HG02885 (cell line): ENCODE results near the gene TEFM.
A peak's percentile ranks its signal among the peaks of the same experiment; 100 is the strongest.
"Not testable (repeated sequence)": the region's sequence is repeated elsewhere in the genome, so short reads cannot be mapped to it uniquely, and the experiment has no call there.

ENCODE experiments used
- ATAC-seq: cut with Tn5 transposase; IDR thresholded peaks from one replicate; pipeline ENCODE4 v1.9.1; 2021; ENCODE audit warnings: mild to moderate bottlenecking; ENCODE audit not compliant: unreplicated experiment, poor library complexity

Gene TEFM

DNA sequence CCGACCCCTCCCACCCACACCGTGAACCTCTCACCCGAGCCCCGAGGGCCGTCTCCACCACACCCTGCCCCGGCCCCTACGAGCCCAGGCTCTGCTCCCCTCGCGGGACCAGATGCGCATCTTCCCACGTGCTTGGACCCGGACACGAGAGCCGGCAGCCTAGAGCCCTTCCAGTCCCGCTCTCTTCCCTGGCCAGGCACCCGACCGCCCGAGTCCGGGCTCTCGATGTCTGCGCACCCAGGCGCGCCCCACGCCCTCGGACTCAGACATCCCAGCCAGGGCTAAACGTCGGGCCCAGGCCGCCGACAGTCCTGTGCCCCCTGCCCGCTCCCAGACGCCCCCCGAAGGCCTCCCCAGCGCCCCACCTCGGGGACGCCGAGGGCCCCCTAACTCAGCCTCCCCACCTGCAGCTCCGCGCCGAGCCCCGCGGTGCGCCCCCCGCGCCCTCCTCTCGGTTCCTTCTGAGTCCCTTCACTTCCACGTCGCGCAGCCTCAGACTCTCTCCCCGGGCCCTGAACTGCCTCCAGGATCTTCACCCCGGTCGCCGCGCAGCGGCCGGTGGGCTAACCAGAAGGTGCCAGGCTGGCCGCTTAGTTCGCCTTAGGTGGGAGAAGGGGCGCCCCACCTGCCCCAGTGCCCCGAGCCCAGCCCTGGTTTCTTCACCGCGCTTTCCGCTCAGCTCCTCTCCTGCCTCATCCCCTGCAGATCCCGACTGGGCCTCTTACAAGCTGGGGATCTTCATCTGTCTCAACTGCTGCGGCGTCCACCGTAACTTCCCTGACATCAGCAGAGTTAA, 16.4 kb upstream of the TEFM start:
- ATAC-seq: no peak

DNA sequence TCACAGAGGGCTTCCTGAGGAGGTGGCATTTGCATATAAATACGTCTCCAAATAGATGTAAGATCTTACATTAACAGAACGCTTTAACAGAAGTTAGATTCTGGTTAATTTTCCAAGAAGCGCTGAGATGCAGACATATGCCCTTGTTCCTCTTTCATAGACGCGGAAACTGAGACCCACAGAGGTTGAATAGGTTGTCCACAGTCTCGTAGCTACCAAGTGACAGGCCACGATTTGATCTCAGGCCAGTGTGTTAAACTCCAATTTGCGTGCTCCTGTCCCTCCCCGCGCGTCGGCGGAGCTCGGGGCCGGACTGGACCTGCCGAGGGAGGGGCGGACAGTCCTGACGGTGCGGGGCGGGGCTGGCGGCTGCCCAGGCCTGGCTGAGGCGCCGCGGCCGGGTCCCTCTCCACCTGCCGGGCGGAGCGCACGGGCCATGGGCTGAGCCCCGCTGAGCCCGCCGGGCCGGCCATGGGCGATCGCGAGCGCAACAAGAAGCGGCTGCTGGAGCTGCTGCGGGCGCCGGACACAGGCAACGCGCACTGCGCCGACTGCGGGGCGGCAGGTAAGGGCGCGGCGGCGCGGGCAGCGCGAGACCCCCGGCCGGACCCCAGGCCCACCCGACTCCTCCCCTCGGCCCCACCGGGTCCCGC, 15.6 kb upstream of the TEFM start, which contains the start of gene ADAP2:
ADAP2 (plus strand) TSS at position 402 of the 653 bp plus-strand sequence; CDS start at position 472, 70 bp downstream.
- peak; percentile 54 for ATAC-seq

DNA sequence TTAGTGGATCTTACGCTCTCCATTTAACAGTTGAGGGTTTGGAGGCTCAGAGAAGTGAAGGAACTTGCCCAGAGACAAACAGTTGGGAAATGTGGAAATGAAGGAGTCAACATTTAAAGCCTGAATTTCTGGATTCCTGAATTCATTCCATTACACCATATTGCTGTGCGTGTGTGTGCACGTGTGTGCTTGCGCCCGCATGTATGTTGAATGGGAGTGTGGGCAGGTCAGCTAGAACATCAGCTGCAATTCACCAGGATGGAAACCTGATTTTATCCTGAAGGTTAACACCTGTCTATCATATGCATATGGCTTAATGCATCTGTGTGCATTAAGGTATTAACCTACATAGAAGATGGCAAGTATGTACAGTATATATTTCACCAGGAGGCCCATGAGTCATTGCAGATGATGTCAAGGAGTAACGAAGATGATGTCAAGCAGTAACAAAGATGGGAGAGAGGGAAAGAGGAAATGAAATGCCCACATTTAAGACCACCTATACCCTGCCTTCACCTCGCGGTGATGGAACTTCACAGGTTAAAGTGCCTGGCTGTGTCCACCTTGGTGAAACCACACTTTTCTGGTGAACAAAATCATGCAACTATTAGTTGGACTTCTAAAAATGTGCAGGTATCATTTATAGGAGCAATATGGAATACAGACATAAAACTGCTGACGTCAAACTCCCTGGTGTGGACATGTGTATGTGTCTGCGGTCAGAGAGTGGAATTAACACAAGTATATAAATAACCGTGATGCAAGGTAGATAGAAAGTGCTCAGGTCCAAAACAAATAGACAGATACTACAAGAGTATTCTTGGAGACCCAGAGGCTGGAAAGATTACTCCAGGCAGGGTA, 14.9 kb upstream of the TEFM start:
- no peak for ATAC-seq

DNA sequence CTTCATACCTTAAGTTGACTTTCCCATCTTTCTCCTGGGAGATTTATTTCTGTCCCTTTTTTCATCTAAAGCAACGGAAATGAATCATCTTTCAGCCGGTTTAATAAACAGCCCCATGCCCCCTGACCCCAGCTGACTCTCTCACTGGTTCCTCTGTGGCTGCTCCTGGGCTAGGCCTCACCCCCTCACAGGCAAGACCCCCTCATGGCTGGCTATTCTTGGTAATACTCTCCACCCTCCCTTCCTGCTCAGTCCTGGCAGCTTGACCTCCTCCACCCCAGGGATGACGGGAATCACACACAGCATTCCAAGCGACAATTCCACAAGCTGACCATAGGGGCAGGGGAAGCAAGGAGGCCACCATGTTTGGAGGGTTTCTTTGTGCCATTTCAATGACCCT, 14.2 kb upstream of the TEFM start:
- no peak for ATAC-seq

DNA sequence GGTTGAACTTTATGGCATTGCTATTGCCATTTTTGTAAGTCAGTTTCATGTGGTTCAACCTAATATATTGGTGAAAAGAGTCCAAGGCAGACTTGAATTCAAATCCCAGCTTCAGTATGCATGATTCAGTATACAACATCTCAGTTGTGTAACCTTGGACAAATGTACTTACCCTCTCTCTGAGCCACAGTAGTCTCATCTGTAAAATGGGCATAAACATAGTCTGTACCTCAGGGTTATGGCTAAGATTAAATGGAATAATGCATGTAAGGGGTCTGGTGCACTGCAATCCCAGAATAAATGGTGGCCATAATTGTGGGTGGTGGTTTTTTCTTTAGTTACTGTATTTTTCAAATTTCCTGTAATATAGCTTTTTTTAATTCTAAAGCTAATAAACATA, 11.0 kb upstream of the TEFM start:
- ATAC-seq: no peak

DNA sequence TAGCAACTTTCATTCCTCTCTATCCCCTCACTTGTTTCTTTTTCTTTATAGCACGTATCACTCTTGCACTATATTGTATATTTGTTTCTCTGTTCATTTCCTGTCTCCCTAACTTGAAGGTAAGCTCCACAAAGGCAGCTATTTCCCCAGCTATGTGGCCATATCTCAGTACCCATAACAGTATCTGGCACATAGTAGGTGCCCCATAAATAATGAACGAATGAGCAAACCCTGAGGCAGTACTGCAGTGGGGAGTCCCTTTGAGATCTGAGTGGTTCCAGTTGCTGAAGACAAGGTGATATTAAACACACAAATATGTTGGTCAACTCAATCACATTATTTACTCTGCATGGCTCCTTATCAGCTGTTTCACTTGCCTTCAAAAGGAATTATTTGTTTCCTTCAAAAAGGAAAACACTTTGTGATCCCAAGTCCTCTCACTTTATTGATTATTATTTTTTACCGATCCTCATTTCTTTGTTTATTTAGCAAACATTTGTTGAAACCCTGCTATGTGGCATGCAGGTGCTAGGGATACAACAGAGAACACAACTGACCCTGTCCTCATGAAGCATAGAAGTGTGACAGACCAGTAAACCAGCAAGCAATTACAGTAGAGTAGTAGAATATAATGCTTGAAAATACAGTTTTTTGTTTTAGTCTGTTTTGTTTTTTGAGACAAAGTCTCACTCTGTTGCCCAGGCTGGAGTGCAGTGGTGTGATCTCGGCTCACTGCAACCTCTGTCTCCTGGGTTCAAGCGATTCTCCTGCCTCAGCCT, 10.0 kb upstream of the TEFM start:
- ATAC-seq: no peak

- ATAC-seq: no peak
Measured at GRCh38 chr17:30913955-30914354, 7.9 kb upstream of the TEFM start.

DNA sequence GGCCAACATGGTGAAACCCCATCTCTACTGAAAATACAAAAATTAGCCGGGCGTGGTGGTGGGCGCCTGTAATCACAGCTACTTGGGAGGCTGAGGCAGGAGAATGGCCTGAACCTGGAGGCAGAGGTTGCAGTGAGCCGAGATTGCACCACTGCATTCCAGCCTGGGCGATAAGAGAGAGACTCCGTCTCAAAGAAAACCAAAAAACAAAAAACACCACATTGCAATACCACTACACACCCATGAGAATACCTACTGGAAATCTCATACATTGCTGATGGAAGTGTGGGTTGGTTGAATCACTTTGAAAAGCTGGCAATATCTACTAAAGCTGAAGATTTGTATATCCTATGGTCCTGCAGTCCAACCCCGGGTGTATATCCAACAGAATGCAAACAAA, 4.1 kb upstream of the TEFM start:
- not testable (repeated sequence) for ATAC-seq

GRCh38 chr17:30908717-30909420, 2.8 kb upstream of the TEFM start:
- no peak for ATAC-seq

DNA sequence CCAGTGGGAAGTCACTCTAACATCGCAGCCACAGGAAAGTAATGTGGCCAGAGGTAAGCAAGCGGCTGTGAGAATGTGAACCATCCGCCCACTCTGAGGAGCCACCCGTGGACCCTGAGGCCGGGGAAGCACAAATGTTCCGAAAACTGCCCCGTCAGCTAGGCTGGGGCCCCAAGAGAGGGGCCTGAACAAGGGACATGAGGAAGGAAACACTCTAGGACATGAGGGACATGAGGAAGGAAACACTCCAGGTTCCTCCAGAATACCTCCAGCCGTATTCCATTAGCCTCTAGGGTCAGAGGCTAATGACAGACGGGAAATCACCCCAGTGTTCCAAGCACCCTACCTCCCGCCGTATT, 317 bp downstream of the TEFM start:
- peak; percentile 15 for ATAC-seq

- no peak for ATAC-seq
Measured at GRCh38 chr17:30897311-30897710, 8.7 kb downstream of the TEFM start.

GRCh38 chr17:30894236-30894635, 11.8 kb downstream of the TEFM start:
- no peak for ATAC-seq

DNA sequence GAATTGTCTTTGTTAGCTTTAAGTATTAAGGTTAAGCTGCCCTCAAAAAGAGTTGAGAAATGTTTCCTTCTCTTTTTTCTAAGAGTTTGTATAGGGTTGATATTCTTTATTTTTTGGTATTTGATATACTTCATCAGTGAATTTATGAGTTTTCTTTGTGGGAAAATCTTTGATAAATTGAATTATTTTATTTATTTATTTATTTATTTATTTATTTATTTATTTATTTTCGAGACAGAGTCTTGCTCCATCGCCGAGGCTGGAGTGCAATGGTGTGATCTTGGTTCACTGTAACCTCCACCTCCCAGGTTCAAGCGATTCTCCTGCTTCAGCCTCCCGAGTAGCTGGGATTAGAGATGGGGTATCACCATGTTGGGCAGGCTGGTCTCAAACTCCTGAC, 19.9 kb downstream of the TEFM start:
- no peak for ATAC-seq

- ATAC-seq: no peak
Measured at GRCh38 chr17:30869005-30869404, 37.0 kb downstream of the TEFM start.

DNA sequence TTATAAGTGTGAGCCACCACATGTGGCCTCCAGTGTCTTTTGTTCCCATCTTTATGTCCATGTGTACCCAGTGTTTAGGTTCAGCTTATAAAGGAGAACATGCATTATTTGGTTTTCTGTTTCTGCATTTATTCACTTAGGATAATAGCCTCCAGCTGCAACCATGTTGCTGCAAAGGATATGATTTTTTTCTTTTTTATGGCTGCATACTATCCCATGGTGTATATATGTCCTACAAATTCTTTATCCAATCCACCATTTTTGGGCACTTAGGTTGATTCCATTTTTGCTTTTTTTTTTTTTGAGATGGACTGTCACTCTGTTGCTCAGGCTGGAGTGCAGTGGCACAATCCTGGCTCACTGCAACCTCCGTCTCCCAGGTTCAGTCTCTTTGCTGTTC, 41.4 kb downstream of the TEFM start:
- no peak for ATAC-seq

DNA sequence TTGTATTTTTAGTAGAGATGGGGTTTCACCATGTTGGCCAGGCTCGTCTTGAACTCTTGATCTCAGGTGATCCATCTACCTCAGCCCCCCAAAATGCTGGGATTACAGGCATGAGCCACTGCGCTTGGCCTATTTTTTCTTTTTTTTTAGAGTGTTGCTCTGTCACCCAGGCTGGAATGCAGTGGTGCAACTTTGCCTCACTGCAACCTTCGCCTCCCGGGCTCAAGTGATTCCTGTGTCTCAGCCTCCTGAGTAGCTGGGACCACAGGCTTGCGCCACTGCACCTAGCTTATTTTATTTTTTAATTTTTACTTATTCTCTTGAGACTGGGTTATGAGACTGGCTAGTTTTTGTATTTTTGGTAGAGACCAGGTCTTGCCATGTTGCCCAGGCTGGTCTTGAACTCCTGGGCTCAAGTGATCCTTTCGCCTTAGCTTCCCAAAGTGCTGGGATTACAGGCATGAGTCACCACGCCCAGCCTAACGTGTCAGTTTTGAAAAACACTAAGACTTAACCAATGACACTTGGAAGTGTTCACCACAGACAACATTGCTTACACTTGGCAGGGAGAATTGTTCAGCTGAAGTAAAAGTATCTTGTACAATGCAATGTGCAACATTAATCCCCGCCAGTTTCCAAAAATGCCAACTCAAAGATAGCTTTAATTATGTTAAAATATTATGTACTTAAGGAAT, 47.3 kb downstream of the TEFM start:
- no peak for ATAC-seq

DNA sequence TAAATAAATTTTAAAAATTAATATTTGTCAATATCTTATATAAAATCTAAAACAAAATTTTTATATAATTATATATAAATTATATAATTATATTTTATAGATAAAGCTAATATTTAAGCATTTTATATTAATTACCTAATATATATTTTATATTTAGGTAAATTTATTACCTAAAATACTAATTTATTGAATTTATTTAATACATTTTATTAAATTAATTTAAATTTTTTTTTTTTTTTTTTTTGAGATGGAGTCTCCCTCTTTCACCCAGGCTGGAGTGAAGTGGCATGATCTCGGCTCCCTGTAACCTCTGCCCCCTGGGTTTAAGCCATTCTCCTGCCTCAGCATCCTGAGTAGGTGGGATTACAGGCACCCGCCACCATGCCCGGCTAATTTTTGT, 51.9 kb downstream of the TEFM start:
- no peak for ATAC-seq
